AG09319 (cell line): ENCODE measurements around the gene BCOR.

ENCODE experiments used
- DNase-seq: peaks from one replicate; pipeline ENCODE4 v3.0.0-alpha.2; 2010; ENCODE audit warnings: low read depth; ENCODE audit errors: extremely low read depth
- TF ChIP-seq, protein P1 (sequence below): IDR thresholded peaks from 2 replicates; pipeline ENCODE4 v1.5.1; 2011; ENCODE audit warnings: low read depth, mild to moderate bottlenecking, inconsistent platforms, low read length, moderate library complexity

Gene BCOR

DNA sequence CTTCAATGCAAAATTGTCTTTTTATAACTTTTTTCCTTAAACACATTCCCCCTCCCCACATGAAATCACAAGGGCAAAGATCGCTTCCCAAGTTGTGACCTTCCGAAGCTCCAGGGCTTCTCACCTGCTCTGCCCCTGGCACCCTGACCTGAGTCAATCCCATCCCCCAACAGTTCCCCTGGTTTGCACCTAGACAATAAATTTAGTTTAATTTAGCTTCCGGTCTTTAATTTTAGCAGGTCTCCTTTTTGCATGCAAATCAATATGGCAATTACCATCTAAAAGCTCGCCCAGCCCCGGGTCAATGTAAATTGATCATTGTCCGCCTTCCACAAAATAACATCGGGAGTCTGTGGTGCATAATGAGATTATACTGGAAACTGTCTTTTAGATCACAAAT is 6.8 kb downstream of the BCOR start:
- DNase-seq, result no peak
- TF ChIP-seq, protein P1, sequence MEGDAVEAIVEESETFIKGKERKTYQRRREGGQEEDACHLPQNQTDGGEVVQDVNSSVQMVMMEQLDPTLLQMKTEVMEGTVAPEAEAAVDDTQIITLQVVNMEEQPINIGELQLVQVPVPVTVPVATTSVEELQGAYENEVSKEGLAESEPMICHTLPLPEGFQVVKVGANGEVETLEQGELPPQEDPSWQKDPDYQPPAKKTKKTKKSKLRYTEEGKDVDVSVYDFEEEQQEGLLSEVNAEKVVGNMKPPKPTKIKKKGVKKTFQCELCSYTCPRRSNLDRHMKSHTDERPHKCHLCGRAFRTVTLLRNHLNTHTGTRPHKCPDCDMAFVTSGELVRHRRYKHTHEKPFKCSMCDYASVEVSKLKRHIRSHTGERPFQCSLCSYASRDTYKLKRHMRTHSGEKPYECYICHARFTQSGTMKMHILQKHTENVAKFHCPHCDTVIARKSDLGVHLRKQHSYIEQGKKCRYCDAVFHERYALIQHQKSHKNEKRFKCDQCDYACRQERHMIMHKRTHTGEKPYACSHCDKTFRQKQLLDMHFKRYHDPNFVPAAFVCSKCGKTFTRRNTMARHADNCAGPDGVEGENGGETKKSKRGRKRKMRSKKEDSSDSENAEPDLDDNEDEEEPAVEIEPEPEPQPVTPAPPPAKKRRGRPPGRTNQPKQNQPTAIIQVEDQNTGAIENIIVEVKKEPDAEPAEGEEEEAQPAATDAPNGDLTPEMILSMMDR, result no peak

DNA sequence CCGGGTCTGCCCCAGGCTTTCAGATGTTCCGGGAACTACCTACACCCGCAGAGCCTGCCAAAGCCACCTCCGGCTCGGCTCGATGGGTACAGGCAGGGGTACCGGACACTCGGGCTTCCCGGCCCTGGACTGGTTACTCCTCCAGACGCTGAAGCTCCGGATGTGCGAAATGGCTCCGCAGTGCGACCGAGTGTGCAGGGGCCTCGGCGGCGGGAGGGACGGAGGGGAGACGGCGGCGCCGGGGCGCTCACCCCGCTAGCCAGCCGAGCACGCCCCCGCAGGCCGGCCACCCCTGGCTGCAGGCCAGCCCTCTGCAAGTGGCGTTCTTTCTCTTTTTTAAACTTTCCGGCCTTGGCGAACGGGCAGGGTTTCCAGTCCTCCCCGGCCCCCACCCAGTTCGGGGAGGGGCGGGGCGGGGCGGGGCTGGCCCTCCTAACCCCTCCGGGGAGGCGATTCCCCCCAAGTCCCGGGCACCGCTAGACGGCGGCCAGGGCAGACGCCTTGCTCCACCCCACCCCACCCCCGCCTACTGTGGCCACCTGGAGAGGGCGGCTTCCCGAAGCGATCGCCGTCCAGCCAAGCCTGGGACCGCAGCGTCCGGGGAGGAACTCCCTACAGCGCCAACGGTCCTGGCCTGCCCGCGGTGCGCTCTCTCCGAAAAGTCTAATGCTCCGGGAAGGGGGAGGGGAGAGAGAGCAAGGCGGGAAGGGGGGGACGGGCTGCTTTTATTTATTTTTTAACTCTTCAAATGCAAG is 7.5 kb downstream of the BCOR start:
- TF ChIP-seq, protein P1, result no peak
- no peak for DNase-seq

DNA sequence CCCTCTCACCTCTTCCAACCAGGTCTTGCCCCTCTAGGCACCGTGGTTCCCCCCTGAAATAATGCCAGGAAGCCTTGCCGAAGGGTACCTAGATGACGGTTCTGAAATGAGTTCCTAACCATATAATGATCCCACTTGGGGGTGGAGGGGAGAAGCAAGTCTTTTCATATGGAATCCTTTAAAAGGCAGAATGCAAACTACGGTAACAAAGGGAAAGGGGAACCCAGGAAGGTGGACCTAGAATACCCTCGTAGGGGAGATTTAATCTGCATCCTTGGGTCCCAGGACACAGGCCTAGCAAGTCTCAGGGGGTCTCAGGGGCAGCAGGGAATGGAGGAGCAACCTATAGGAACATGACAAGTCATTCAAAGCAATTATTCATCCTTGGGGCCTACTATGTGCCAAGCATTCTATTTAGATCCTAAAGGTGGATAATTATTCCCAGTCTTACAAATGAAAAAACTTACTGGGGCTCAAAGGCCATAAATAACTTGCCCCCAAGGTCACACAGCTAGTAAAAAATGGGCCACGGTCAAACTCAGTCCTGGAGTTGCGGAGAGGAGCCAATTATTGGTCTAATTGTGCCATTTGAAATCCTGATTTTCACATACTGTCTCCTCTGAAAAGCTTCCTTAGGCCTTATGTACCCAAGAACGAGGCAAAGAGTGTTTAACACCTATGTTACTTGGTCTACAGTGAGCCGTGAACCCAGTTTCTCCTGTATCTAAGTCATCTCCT is 8.8 kb downstream of the BCOR start:
- no peak for DNase-seq
- TF ChIP-seq, protein P1, result no peak

DNA sequence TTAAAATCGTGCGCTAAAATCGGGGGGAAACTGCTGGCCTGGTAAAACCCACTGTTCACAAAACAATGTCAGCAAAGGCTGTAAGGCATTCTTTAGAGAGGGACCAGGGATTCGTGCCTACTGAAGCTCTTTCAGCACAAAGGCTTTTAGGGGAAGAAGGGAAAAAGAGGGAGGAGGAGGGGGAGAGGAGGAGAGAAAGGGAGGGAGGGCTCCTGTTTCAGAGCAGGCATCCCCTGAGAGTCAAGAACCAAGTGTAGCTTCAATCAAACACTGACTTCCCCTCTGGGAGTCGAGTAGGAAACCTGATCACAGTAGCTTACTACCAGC is 9.5 kb downstream of the BCOR start:
- TF ChIP-seq, protein P1, result no peak
- DNase-seq, result no peak

DNA sequence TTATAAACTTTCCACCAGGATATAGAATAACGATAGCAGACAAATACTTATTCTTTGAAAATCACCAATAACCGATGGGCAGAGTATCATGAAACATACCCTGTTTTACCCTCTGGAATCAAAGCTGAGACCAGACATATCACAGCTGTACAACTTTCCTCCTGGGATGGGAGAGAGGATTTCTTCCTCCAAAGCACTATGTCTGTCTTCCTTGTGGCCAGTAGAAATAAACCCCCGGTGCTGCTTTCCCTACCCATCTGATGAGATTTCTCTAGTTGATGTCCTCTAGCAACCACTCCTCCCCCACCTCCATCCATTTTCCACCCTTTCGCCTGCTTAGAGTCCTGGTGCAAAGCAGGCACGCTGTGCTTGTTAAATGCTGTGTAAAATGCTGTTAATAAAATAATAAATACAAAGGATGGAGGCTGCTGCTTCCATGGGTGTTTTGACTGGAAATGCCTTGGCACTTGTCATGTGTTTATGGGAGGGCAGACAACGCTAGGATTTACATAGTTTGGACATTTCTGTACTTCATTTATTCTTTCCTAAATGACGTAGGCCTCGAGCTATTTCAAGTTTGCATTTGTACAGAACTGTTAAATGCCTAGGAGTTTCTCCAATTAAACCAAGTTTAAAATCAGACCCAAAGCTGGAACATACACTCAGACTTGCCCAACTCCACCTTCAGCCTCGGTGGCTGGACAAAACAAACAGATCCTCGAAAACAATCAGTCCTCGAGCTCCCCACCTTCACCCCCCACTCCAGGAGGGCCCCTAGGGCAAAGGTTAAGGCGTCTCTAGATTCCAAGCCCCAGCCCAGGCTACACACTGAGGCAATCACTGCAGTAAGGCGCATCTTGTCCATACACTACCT is 10.1 kb downstream of the BCOR start:
- DNase-seq, result no peak
- TF ChIP-seq, protein P1, result no peak

DNA sequence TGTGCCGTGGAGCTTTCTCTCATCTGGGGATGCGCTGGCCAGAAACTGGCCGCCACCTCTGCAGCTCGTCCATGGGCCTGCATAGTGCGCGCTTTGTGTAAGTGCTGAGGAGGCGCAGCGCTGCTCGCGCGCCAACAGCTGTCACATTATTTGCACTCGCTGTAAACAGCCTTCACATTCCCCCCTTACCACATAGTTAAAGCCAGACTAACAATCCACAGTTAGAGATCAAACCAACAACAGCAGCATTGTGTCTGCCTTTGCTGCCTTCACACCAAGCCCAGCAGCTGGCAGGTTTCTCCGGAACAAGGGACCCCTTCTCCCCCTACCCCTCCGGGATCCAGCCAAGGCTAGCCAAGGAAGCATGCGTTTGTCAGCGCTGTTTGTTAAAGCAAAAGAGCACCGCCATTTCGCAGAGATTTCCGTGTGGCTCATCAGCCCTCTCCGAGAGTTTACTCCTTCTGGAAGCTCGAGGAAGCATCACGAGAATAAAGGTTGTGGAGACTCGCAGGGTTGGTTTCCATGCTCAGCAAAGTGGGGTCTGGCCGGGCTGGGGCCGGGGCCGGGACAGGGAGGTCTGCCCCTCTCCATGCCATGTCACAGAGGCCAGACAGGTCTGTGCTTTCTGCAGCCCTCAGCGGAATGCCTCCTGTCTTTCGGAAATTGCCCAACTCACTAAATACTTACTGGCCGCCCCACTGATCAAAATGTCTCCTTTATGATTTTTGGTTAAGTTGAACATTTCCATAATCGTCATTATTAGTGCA is 11.0 kb downstream of the BCOR start:
- DNase-seq, result peak; percentile 42
- TF ChIP-seq, protein P1, result no peak
